NCI-H2081 (cell line): ENCODE results near the gene TAT.
A peak's percentile ranks its signal among the peaks of the same experiment; 100 is the strongest.
"Not testable (repeated sequence)": the region's sequence is repeated elsewhere in the genome, so short reads cannot be mapped to it uniquely, and the experiment has no call there.

Experiments
- DNase-seq, 2 experiments: peaks; one replicate each; lab custom pipeline; 2025; lab: John Stamatoyannopoulos, UW

The TAT gene

DNA sequence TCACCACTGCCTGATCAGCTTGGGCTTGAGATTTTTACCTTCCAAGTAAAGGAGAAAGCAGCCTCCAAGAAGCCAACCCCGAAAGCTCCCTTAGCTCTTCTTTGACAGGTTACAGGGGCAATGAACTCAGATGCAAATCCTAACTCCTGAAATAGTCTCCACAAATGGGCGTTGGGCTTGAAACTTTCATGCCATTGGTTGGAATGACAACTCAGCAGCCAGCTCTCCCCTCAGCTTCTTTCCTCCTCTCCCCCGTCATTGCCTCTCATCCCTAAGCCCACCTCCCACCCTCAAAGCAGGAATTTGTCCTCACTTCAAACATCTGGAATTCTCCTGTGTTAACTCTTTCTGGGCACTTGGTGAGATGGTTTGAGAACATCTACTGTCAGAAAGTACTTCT, at the start of gene TAT:
TAT (minus strand) TSS at position 122 of the 400 bp plus-strand sequence. CDS start 677 bp downstream, outside the sequence.
- no peak for DNase-seq

- DNase-seq: peak; percentile 34 to 42
Observed at GRCh38 chr16:71626018-71626857, 49.3 kb upstream of the TAT start, which contains the start of gene MARVELD3. MARVELD3 (plus strand) TSS chr16:71626184; CDS start chr16:71626230, 46 bp downstream.

- no peak for DNase-seq
Observed at GRCh38 chr16:71625113-71625850, 48.4 kb upstream of the TAT start.

- DNase-seq: no peak
Observed at GRCh38 chr16:71623597-71623996, 46.7 kb upstream of the TAT start.

DNA sequence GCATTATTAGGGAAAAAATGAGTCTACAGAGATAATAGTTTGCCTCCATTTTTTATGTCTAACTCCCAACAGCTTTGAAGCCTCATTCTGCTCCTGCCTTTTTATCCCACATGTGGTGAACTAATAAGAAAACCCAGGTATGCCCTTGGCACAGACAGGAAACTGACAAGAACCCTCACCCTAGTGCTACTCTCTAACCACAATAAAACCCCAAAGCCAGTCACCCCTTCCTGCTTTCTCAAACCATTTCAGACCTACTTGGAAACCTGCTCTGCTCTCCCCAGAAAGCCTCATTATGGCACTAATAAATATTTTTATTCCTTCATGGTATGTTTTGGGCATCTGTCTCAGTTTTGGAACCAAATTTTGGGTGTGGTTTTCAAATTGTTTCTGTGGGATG, 45.2 kb upstream of the TAT start:
- DNase-seq: no peak

- DNase-seq: no peak
Observed at GRCh38 chr16:71618429-71618828, 41.5 kb upstream of the TAT start.

GRCh38 chr16:71614956-71615355, 38.1 kb upstream of the TAT start:
- not testable (repeated sequence) for DNase-seq

GRCh38 chr16:71610936-71611871, 34.3 kb upstream of the TAT start:
- DNase-seq: no peak

- DNase-seq: no peak
Observed at GRCh38 chr16:71610447-71610846, 33.6 kb upstream of the TAT start.

- DNase-seq: no peak
Observed at GRCh38 chr16:71609066-71609465, 32.2 kb upstream of the TAT start.

- no peak for DNase-seq
Observed at GRCh38 chr16:71600822-71601221, 23.9 kb upstream of the TAT start.

DNA sequence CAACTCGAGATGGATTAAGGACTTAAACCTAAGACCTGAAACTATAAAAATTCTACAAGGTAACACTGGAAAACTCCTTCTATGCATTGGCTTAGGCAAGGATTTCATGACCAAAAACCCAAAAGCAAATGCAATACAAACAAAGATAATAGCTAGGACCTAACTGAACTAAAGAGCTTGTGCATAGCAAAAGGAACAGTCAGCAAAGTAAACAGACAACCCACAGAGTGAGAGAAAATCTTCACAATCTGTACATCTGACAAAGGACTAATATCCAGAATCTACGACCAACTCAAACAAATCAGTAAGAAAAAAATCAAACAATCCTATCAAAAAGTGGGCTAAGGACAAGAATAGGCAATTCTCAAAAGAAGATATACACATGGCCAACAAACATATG, 21.5 kb upstream of the TAT start:
- DNase-seq: not testable (repeated sequence)

DNA sequence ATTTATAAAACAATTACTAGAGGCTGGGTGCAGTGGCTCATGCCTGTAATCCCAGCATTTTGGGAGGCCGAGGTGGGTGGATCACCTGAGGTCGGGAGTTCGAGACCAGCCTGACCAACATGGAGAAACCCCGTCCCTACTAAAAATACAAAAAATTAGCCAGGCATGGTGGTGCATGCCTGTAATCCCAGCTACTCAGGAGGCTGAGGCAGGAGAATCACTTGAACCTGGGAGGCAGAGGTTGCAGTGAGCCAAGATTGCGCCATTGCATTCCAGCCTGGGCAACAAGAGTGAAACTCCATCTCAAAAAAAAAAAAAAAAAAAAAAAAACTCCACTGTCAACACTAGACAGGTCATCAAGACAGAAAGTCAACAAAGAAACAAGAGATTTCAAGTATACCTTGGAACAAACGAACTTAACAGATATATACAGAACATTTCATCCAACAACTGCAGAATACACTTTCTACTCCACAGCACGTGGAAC, 18.5 kb upstream of the TAT start:
- DNase-seq: not testable (repeated sequence)

DNA sequence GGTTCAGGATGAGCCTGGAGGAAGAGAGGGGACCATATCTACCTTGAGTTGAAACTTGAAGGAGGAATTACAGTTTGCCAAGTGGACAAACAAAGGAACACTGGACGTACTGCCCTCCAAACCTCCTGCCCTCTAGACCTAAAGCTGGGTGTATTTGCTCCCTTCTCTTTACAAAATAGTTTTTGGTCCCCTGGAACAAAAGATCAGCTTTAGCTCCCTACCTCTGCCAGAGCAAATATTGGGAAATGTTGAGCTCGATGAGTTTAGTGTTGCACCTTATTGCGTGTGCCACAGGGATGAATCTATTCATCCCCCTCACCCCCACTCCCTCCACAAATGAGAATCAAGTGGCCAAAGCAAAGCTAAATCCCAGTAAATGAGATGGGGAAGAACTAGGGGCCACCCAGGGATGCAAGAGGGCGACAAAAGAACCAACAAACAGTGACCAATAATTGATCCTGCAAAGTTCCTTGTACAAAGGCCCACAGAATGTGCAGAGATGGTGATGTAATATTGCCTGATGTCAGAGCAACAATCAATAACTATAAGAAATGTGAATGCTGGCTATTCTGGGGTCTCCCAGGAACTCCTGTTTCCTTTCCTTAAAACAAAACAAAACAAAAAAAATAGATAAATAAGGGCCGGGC, 17.2 kb upstream of the TAT start:
- no peak for DNase-seq

DNA sequence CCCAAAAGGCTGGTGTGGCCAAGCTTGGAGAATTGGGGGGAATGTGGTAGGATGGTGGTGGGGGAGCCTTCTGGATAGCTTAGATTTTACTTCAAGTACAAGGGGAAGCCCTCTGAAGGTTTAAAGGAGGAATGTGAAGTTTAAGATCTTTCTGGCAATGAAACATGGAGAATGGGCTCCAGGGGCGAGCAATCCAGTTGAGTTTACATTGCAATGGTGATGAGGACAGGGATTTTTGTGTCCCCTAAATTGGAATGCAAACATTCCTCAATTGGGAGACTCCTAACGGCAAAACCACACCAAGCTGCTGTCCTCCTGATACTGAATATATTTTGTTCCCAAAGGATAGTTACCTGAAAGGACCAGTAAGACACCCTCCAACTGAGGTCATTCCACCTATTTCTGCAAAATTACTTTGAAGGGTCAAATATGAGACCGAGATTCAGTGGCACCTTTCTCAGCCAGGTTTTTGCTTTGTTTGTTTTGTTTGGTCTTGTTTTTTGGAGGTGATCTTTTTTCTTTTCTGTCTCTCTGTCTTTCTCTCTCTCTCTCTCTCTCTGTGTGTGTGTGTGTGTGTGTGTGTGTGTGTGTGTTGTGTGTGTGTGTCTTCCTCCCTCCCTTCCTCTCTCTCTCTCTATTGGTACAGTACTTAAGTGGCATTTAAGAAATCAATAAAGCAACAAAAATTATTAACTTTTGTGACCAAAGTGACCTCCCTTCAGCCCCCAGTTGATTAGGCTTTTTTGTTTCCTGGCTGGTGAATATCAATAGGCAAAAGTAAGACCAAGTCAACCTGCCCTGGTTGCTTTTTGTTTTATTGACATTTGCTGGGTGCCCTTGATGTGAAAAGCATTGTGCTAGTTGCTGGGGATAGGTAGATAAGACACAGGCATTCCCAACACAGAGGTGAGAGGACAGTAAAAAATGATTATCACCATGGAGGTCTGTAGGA, 16.4 kb upstream of the TAT start:
- DNase-seq: no peak

DNA sequence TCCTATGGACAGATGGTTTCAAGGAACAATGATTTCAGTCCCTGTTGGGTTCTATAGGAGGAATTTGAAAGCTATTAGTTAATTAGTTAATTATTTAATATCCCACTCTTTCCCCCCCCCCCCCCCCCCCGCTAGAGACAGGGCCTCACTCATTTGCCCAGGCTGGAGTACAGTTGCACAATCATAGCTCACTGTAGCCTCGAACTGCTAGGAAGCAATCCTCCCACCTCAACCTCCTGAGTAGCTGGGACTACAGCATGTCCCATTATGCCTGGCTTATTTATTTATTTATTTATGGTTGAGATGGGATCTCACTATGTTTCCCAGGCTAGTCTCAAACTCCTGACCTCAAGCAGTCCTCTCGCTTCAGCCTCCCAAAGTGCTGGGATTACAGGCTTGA, 15.0 kb upstream of the TAT start:
- DNase-seq: no peak

DNA sequence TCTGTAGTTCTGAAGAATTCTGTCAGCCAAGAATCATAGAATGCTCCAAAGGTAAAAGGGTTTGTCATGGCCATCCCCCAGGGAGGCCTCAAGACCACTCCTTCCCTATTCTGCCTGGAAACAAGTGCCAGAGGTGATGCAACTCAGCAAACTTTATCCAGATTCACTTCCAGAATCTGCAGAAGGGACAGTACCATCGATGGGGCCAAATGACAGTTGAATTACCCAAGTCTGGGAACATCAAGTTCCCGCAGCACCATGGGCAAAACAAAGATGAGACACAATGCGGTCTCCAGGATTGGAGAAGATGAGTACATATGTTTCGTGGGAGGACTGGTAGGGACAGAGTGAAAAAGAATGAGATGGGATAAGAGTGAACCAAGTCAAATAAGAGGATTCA, 13.7 kb upstream of the TAT start:
- no peak for DNase-seq

GRCh38 chr16:71590071-71590470, 13.2 kb upstream of the TAT start:
- DNase-seq: not testable (repeated sequence)

DNA sequence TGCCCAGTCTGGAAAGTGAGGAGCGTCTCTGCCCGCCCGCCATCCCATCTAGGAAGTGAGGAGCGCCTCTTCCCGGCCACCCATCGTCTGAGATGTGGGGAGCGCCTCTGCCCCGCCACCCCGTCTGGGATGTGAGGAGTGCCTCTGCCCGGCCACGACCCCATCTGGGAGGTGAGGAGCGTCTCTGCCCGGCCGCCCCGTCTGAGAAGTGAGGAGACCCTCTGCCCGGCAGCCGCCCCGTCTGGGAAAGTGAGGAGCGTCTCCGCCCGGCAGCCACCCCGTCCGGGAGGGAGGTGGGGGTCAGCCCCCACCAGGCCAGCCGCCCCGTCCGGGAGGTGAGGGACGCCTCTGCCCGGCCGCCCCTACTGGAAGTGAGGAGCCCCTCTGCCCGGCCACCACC, 12.4 kb upstream of the TAT start:
- DNase-seq: not testable (repeated sequence)

DNA sequence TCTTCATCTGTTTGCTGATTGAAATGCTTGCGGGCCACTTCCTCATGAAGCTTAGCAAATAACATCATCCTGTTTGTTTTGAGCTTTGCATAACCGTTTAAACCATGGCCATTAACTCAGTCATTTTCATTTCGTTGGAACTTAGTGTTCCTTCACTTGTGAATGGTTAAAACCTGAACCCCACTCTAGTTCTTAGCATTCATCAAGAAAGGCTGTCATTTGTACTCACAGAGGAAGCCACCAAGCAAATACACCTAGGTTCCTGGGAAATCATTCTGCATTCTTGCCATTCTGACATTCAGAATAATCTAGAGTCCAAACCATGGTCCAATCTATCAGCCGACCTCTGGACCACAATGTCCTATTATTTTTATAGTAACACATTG, 8.4 kb upstream of the TAT start:
- no peak for DNase-seq
